Measurements from ENCODE around the gene SAMD10.

DNA sequence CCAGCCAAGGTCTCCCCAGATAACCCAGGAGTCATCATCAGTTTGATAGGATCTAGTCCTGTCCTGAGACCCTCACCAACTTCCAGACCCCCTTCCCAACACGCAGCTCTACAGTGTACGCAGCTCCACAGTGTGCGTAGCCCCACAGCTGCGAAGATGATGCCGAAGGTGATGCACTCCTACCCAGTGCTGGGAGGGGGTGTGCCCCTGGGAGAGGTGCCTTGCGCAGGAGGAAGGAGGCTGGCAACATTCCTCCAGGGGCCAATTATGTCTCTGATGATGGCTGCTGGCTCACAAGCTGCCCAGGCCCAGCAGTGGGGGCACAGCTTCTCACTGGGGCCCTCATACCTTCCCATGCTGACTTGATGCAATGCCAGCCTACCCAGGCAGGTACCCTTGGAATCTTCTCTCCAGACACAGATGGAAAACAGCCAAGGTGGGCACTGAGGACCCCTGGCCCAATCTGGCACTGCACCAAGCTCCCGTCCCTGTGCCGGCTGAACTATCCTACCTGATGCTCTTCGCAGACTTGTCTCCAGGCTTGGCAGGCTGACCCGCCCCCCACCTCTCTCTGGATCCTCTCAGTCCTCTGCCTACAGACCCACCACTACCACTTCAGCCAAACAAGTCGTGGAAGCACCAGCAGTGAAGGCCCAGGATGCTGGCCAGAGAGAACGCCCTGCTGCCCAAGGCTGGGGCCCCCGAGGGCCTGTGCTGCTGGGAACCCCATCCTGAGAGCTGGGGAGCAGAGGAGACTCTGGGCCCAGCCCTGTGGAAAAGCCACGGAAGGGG lies 11.1 kb downstream of the SAMD10 start:
- TF ChIP-seq, protein P1, sequence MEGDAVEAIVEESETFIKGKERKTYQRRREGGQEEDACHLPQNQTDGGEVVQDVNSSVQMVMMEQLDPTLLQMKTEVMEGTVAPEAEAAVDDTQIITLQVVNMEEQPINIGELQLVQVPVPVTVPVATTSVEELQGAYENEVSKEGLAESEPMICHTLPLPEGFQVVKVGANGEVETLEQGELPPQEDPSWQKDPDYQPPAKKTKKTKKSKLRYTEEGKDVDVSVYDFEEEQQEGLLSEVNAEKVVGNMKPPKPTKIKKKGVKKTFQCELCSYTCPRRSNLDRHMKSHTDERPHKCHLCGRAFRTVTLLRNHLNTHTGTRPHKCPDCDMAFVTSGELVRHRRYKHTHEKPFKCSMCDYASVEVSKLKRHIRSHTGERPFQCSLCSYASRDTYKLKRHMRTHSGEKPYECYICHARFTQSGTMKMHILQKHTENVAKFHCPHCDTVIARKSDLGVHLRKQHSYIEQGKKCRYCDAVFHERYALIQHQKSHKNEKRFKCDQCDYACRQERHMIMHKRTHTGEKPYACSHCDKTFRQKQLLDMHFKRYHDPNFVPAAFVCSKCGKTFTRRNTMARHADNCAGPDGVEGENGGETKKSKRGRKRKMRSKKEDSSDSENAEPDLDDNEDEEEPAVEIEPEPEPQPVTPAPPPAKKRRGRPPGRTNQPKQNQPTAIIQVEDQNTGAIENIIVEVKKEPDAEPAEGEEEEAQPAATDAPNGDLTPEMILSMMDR (IDR thresholded peaks at IDR 0.05; ENCODE audit: poor library complexity): no peak
- TF ChIP-seq EZH2 (IDR thresholded peaks at IDR 0.05; ENCODE audit: borderline replicate concordance): no peak

Data from hepatocyte (in vitro differentiated cells).